NOMO-1 (cell line): ENCODE measurements around the gene RPRM.
"Not testable (repeated sequence)": the region's sequence is repeated elsewhere in the genome, so short reads cannot be mapped to it uniquely, and the experiment has no call there.

Experiments
- DNase-seq, 2 experiments: peaks; one replicate each; lab custom pipeline; 2025; ENCODE audit not compliant: unreplicated experiment in 2 of 2; lab: John Stamatoyannopoulos, UW

The RPRM gene

GRCh38 chr2:153478289-153479261 is at the start of gene RPRM:
Gene RPRM, minus strand, starts transcription at chr2:153478762. Its CDS starts 197 bp downstream, at chr2:153478565.
- peak; percentile 24 to 39 for DNase-seq

- DNase-seq: peak in 1 of 2 experiments; percentile 34
Observed at GRCh38 chr2:153519257-153519875, 40.8 kb upstream of the RPRM start.

GRCh38 chr2:153512331-153512730 is 33.8 kb upstream of the RPRM start:
- no peak for DNase-seq

GRCh38 chr2:153510996-153511395 is 32.4 kb upstream of the RPRM start:
- no peak for DNase-seq

- no peak for DNase-seq
Observed at GRCh38 chr2:153509133-153509532, 30.6 kb upstream of the RPRM start.

- DNase-seq: not testable (repeated sequence)
Observed at GRCh38 chr2:153506499-153506898, 27.9 kb upstream of the RPRM start.

GRCh38 chr2:153499439-153499838 is 20.9 kb upstream of the RPRM start:
- DNase-seq: no peak

GRCh38 chr2:153497938-153498629 is 19.5 kb upstream of the RPRM start:
- DNase-seq: no peak

- no peak for DNase-seq
Observed at GRCh38 chr2:153495725-153496124, 17.2 kb upstream of the RPRM start.

GRCh38 chr2:153488072-153488471 is 9.5 kb upstream of the RPRM start:
- DNase-seq: no peak

GRCh38 chr2:153487448-153487847 is 8.9 kb upstream of the RPRM start:
- no peak for DNase-seq

GRCh38 chr2:153479573-153479972 is 1.0 kb upstream of the RPRM start:
- DNase-seq: no peak

GRCh38 chr2:153477636-153478288 is 800 bp downstream of the RPRM start:
- no peak for DNase-seq

GRCh38 chr2:153476816-153477635 is 1.5 kb downstream of the RPRM start:
- no peak for DNase-seq

- DNase-seq: no peak
Observed at GRCh38 chr2:153476491-153476815, 2.1 kb downstream of the RPRM start.

- DNase-seq: no peak
Observed at GRCh38 chr2:153474876-153475435, 3.6 kb downstream of the RPRM start.

- DNase-seq: peak in 1 of 2 experiments; percentile 37
Observed at GRCh38 chr2:153474407-153474806, 4.2 kb downstream of the RPRM start.

GRCh38 chr2:153470867-153471266 is 7.7 kb downstream of the RPRM start:
- no peak for DNase-seq

GRCh38 chr2:153464395-153464794 is 14.2 kb downstream of the RPRM start:
- DNase-seq: no peak
